Stimulated activated CD4-positive, alpha-beta T cell treated with anti-CD3 and anti-CD28 coated beads, Interleukin-12 subunit alpha, Interleukin-12 subunit beta, amount 100 ng/mL, for 4 hours (primary cell): ENCODE measurements around the gene TMEM240.
"Not testable (repeated sequence)": the region's sequence is repeated elsewhere in the genome, so short reads cannot be mapped to it uniquely, and the experiment has no call there.

Experiments used
- DNase-seq: peaks from one replicate; pipeline ENCODE4 v3.0.0-alpha.2; 2020

TMEM240 gene

GRCh38 chr1:1539310-1540089 lies 924 bp downstream of the TMEM240 start:
- no peak for DNase-seq

GRCh38 chr1:1538989-1539309 lies 1.5 kb downstream of the TMEM240 start:
- no peak for DNase-seq

GRCh38 chr1:1538334-1538733 lies 2.1 kb downstream of the TMEM240 start:
- no peak for DNase-seq

GRCh38 chr1:1537626-1538250 lies 2.7 kb downstream of the TMEM240 start:
- DNase-seq: no peak

- DNase-seq: no peak
Measured at GRCh38 chr1:1536938-1537546, 3.4 kb downstream of the TMEM240 start.

- no peak for DNase-seq
Measured at GRCh38 chr1:1536019-1536937, 4.1 kb downstream of the TMEM240 start.

- no peak for DNase-seq
Measured at GRCh38 chr1:1535201-1536018, 5.0 kb downstream of the TMEM240 start.

GRCh38 chr1:1534401-1535154 lies 5.8 kb downstream of the TMEM240 start:
- DNase-seq: no peak

- DNase-seq: not testable (repeated sequence)
Measured at GRCh38 chr1:1533894-1534291, 6.5 kb downstream of the TMEM240 start.

GRCh38 chr1:1533176-1533893 lies 7.1 kb downstream of the TMEM240 start:
- DNase-seq: not testable (repeated sequence)

GRCh38 chr1:1531947-1532346 lies 8.5 kb downstream of the TMEM240 start:
- DNase-seq: no peak

- no peak for DNase-seq
Measured at GRCh38 chr1:1529936-1530335, 10.5 kb downstream of the TMEM240 start.

- no peak for DNase-seq
Measured at GRCh38 chr1:1529321-1529720, 11.1 kb downstream of the TMEM240 start.

- no peak for DNase-seq
Measured at GRCh38 chr1:1528301-1529267, 11.8 kb downstream of the TMEM240 start.

- no peak for DNase-seq
Measured at GRCh38 chr1:1527092-1527816, 13.2 kb downstream of the TMEM240 start.

- DNase-seq: not testable (repeated sequence)
Measured at GRCh38 chr1:1526476-1526875, 13.9 kb downstream of the TMEM240 start.

GRCh38 chr1:1524750-1525383 lies 15.6 kb downstream of the TMEM240 start:
- DNase-seq: not testable (repeated sequence)

- not testable (repeated sequence) for DNase-seq
Measured at GRCh38 chr1:1523651-1524050, 16.8 kb downstream of the TMEM240 start.
